ENCODE results near the gene DVL2.

The DVL2 gene

DNA sequence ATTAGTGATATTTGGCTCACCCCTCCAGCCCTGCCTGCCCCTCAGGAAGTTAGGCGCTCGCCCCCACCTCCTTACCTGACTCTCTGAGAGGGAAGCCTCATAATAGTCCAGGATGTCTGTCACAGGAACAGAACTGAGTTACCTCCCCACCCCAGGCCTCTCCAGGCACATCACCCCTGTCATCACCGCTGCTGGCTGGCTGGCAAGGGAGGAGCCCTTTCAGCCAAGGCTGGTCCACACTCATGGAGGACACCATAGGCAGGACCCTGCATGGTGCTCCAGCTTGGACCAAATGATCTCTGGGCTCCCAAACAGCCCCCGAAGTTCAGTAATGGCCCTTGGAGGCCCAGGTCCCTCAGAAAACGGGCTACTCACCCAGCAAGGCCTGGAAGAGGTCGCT is 16.2 kb downstream of the DVL2 start:
- DNase-seq: no peak

DNA sequence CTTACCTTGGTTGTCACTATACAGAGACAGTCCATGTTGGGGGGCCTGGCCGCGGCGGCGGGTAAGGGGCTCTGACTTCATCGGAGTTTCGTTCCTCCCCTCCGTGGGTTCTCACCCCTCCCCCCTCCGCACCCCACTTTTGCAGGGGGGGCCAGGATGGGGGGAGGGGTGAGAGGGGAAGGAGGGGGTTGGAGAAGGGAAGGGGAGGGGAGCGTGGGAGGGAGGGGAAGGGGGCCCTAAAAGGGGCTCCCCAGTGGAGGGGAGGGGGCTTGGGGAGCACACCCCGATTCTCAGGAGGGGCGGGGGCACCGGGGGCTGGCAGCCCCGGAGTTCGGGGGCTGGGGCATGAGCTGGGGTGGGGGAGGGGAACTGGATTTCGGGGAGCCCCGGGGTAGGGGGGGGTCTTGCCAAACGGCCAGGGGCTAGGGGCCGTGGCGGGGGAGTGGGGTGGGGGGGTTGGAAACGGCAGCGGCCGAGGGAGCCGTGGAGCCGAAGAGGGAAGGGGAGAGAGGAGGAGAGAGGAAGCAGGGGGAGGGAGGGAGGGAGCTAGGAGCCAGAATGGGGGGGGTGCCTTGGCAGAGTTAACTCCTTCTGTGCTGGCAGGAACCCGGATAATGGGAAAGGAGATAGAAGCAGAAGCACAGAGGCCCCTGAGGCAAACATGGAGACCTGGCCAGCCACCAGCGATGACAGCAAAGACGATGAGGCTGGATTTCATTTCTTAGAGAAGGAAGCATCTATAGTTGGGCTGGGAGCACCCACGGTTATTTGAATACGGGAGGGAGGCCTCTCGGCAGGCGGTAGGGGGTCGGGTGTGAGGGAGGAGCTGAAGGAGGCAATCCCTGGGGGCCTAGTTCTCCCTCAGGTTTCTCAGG is 17.0 kb downstream of the DVL2 start:
- no peak for DNase-seq

DNA sequence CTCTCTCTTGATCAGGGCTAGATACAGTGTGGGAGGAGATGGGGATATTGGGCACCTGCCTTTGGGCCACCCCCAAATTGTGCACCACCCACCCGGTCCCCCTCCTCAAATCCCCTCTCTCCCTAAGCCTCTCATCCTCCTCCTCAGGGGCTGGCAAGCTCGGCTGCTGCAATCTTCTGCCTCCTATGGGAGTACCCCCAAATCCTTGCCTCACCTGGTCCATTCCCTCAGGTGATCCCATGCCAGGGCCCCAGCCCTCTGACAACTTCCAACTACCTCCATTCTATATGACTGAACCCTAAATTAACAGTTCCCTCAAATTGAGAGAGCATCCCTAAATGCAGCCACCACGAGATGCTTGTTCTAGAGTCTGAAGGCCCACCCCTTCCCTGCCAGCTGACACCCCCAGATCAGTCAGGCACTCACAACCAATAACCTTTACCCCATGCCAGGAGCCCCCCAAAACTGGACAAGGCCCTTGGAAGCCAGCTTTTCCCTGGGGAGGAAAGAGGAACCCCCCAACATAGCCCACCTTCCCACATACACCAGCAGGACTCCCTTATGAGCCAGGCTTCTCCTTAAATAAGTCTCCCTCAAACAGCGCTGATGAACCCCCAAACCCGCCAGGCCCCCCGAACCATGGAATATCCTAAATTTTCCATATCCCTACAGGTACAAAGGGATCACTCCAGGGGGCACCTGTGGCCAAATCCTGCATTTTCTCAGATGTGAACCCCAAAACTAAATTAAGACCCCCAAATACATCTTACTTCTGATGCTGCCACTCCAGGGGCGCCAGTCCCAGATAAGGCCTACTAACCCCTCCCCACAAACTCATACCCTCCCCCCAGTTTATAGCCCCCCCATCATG is 17.8 kb downstream of the DVL2 start:
- no peak for DNase-seq

DNA sequence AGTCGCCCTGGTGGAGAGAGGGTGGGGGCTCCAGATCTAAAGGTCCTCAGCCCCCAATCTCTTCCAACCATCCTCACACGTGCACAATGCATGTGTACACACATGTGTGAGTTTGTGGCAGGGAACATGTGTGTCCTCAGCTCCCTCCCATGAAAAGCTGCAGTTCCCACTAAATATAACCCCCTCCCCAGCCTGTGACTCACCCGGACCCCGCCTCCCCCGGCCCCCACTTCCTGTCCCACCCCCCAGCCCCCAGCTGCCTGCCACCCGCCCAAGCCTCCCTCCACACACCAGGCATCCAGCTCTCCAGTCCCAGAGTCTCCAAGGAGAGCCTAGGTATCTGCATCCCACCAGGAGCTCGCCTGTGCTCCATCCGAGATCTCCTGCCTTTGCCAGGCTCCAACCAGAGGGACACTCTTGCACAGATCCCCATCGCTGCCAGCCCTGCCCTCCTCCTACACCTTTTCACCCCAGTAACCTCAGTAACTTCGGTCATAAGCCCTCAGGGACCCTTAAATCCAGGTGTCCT is 18.6 kb downstream of the DVL2 start:
- no peak for DNase-seq

DNA sequence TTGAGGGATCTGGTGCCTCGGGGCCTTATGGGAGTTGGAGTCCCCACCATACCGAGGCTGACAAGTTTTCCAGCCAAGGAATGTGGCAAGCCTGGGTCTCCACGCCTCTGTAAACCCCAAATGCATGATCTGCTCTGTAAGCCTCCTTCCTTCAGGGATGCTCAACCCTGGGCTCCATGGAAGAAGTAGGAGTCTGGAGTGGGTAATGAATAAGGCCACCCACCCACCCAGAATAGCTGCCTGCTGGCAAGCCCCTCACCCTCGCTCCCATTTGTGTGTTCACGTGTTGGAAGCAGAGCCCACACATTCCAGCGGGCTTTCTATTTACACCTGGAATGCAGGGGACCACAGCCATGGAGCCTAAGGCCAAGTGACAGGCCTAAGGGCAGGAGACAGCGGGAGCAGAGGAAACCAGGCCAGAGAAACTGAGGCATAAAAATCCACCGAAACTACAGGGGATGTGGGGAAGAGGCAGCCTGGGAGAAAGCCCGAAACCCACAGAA is 19.1 kb downstream of the DVL2 start:
- no peak for DNase-seq

DNA sequence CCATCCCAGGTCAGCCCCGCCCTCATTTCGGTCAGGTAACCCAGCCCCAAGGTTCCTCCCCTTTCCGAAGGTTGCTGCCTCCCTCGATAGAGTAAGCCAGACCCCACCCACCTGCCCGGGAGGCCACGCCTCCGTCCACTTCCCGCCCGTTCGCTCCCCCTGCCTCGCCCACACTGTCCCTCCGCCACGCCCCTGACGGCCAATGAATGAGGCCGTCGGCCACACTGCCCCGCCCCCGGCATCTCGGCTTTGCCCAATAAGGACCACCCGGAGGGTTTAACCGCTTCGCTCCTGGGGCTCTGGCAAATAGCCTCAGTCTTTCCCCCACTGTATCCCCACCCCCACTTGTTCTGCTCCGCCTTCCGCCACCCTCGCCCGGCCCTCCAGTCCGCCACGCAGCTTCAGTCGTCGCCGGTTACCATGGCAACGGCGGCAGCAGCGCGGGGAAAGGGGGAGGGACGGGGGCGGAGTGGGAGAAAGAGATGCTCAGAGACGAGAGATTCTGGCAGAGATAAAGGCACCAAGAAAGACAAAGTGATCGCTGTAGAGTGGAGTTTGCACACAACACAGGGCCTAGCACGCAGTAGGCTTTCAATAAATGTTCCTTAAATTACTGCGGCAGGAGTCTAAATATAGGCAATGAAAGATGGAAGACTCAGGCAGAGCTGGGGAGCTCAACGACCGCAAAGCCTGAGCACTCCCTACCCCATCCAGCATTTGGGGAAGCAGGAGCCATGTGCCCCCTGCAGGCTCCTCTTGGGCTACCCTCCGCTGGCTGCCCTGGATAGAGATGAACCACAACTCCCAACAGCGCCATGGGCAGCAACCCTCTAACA is 19.8 kb downstream of the DVL2 start:
- peak; percentile 99 for DNase-seq

DNA sequence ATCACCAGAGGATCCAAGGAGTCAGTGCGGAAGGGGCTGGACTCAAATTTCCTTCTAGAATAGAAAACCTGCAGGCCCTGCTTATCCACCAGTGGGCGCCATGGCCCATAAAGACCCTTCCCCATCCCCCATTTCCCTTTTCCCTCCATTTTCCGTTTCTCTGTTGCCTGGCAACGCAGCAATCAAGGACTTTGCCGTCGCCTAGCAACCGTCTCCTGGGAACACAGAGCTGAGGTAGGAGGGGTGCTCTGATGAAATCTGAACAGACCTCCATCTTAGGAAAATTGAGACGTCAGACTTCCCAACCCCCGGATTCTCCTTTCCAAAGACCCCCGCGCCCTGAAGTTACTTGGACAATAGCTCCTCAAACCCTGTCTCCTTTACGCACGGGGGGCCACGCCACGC is 20.4 kb downstream of the DVL2 start:
- DNase-seq: no peak

DNA sequence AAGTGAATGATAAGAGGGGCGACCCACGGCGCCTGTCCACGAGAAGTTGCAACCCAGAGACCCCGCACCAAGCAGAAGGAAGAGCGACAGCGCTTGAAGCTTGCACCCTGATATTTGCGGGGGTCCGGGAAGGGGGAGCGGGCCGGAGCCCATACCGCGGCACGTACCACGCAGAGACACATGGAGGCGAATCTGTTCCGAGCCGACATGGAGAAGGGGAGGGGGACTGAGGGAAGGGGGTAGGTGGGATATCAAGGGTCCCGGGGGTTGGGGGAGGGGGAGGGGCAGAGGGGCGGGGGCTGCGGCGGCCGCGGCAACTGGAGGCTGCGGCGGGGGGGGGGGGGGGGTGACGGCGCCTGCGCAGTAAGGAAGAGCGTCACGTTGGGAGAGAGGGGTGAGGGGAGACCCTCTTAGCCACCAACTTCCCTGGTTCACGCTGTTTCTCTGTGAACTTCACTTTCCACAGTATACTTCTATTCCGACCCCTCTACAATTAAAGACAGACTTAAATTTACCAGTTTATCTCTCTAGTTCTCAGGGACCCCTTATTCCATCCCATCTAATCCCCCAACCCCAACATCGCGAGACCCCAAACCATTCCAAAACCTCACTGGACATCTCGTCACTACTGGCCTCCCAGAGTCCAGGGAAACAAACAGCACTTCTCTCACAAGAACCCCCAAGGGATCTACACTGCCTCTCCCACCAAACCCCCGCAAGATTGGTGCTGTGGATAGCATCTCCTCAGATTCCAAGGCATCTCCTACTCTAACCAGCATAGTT is 22.6 kb downstream of the DVL2 start:
- DNase-seq: no peak

DNA sequence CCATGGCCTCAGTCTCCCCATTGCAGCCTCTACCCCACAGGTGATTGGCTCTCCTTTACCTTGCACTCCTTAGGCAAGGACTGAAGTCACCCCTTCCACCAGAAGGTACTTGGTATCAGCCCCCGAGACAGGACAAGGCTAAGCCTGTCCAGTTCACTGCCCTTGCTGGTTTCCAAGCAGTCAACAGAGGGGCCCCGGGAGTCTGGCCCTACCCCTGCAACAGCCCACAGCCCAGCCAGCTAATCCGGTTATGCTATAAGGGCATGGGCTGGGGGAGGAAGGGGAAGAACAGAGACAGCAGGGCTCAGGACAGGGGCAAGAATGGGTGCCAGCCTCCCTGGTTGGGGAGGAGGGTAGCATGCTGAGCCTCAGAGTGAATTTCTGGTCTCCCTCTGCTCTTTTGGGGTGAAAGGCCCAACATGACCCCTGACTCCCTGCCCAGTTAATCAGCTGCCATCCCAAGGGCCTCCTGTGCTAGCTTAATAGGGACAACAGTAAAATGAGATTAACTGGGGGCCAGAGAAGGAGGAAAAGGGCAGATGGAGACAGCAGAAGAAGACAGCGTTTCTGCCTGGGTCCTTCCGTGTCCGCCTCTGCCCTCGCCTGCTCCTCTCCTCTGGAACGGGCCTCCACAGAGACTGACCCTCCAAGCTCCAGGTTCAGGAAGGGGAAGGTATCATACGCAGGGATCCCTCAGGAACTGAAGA is 25.4 kb downstream of the DVL2 start:
- no peak for DNase-seq

DNA sequence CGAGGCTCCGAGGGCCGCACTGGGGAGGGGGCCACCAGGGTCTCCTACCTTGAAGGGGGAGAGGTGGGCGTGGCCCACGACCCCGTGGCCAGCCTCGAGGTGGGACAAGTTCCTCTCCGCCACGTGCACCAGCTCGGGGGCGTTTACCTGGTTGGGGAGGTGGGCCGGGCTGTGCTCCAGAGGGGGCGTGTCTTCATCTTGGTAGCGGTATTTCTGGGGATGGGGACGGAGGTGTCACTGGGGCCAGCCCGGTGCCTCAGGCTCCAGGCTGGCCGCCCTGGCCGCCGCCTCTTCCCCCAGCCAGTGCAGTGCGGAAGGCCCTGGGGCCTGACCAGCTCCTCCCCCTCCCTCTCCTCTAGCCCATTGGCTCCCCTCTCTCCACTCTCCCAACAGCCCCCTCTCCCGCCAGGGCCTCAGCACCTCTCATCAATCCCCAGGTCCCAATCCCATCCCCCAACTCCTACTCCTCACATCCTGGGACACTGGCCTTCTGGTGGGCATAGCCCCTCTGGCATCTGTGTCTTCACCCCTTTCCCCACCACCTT is 26.2 kb downstream of the DVL2 start:
- no peak for DNase-seq

DNA sequence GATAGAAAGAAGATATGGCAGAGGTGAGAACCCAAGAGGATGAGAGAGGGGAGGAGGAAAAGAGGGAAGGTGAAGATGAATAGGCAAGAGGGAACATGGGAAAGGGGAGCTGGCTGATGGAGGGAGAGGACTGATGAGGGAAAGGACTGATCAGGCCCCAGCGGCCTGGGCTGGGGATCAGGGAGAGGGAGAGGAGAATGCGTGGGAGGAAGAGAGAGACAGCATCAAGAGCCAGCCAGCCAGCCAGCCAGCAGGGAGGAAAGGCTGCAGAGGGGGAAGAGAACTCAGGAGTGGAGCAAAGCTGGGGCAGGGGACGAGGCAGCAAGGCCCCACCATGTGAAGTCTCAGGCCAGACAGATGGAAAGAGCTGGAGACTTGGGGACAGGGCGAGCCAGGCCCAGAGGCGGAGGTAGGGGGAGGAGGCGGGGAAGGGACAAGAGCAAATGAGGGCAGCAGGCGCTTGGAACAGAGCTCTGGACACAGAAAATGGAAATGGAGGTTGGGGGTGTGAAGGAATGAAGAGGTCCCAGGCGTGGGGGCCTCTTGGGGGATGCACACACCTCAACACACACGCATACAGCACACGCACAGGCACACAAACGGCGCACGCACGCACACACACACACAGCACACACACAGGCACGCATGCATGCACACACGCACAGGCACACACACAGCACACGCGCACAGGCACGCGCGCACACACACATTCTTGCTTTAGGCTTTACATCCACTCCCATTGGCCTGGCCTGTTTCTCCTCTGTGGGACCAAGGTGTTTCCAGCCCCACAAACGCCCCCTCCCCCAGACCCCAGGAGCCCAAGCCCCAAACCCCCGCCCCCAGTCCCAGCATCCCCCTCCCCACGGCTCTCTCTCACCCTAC is 27.0 kb downstream of the DVL2 start:
- no peak for DNase-seq

DNA sequence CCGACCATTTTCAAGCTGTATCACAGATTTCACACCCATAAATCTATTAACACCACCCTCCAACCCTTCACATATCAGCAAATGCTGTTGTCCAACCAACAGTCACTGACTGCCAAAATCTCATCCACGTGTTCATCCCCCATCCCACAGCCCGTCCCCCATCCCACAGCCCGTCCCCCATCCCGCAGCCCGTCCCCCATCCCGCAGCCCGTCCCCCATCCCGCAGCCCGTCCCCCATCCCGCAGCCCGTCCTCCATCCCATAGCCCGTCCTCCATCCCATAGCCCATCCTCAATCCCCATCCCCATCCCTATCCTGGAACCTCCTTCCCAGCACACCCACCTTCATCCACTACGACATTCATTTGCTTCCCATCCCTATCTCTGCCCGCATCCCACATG is 28.8 kb downstream of the DVL2 start:
- DNase-seq: no peak

DNA sequence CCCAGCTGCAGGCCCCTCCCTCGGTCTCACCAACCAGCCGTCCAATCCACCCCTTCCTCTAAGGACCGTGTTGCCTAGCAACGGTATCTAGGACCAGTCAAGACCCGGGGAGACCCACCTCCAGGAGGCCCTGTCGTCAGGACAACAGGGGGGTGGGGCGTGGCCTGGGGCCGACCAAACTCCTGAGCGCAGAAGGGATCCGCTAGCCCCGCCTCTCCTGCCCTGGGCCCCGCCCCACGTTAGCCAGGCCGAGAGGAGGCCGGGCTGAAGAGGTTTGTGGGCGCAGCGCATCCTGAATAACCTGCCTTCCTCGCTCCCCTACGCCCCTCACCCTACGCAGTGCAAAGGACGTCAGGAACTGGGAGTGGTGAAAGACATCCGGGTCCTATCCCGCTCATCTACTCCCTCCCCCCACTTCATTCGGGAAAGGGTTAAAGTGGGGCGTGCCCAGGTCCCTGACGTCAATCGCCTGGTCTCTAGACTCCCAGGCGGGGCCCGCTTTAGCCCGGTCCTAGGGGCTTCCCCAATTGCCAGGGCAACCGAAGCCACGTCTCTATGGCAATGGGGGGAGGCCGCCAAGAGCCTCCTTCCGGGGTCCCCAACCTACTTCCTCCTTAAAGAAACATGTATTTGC is 29.4 kb downstream of the DVL2 start:
- DNase-seq: peak; percentile 97

DNA sequence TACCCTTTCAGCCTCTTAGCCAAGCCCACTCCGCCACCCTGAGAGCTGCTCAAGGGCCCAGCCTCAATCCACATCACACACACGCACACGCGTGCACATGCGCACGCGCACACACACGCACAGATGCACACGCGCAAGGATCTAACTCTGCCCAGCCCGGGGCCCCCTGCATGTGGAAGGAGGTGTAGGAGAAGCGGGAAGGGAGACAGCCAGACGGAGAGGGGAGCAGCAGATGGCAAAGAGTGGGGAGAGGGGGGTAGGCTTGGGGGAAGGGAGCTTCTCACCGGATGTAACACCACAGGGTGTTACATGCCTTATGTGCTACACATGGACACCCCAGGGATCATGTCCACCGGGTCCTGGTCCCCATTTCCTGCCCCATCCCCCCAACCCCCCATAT is 30.0 kb downstream of the DVL2 start:
- DNase-seq: no peak

DNA sequence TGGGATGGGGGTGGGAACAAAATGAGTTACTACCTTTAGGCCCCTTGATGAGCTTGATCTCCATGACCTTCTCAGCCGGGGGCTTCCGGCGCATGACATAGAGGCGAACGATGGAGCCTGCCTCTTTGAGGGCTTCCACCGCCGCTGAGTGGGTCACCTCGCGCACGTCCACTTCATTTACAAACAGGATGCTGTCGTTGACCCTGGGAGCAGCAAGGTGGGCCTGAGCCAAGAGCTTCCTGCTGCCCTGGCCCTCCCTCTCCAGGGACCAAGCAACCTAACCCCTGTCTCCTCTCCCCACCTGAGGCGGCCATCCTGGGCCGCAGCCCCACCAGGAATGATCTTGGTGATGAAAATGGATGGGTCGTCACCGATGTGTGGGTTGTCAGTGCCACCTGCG is 30.9 kb downstream of the DVL2 start:
- no peak for DNase-seq

DNA sequence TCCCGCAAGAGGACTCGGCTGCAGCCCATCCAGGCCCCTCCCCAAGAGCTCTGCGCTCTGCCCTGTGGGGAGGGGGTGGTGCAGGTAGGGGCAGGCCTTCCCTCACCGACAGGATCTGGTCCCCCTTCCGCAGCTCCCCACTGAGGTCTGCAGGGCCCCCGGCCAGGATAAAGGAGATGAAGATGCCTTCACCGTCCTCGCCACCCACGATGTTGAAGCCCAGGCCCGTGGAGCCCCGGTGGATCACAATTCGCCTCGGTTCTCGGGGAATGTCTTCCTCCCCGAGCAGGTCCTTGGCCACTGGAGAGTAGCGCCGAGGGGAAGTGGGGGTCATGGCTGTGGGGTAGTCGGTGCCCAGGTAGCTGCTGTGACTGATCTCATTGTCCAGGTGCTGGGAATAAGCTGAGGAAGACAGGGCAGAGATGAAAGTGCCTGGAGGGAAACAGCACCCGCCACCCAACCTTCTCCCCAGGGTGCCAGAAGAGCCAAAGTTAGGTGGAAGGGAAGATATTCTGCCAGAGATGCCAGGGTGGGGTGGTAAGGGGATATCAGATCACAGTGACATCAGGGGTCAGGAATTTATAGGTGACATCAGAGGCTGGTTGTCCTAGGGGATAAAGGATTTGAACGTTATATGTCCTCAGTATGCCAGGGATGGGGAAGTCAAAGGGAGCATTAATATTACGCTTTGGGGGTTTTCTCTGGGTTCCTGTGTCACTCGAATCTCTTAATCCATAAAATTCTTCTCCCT is 37.5 kb downstream of the DVL2 start:
- no peak for DNase-seq

DNA sequence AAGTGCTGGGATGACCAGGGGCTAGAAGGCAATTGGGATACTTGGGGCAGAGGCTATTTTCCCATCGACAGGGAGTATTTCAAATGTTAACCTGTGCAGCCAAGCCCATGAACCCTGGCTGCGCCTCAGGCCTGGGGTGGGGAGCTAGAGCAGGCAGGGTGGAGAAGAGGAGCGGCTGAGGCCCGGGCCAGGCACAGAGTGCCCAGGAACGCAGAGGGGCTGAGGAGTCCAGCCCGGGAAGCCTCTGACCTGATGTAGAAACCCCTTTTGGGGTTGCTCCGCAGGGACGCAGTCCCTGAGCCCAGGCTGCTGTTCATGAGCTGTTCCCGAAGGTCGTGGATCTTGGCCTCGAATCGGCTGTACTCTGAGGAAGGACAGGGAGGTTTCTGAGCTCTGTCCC is 38.3 kb downstream of the DVL2 start:
- DNase-seq: no peak

DNA sequence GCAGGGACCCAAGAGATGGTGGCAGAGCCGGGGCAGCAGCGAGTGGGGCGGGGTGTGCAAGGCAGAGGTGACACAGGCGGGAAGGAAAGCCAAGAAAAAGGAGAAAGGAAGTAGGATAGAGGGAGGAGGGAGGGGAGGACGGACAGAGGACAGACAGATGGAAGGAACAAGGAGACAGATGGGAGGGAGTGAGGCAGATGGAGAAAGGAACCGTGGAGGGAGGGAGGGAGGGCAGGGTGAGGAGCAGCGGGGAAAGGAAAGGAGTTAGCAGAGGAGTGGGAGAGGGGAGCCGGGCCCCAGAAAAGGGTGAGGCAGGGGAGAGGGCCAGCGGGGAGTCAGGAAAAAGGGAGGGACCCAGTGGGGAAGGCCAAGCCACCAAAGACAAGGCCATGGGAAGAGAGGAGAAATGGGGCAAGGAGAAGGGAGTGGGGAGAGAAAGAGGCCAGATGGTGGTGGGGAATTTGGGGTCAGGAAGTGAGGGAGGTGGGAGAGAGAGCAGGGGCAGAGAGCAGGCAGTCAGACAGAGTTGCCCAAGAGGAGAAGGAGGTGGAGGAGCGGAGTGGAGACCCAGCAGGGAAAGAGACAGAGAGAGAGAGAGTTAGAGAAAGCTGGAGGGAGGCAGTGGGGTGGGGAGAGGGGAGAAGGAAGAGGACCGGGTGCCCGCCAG is 41.9 kb downstream of the DVL2 start:
- DNase-seq: no peak

Data from activated T-cell treated with anti-CD3 and anti-CD28 coated beads, Interleukin-2, amount 50 U/mL, for 1 hour (primary cell).